Esophagus (tissue), 2 donors: ENCODE results near the gene DHX57. TPM values are rescaled to one million over a fixed set of nuclear protein-coding genes. Genes with fewer than 3 reads are reported as not detected.

Experiments
- H3K27ac ChIP-seq, 2 donors: one replicate each; pipeline ENCODE4 v1.5.1; 2013; ENCODE audit warnings: low read depth in 2 of 2, mild to moderate bottlenecking in 2 of 2, inconsistent platforms in 1 of 2, low read length in 1 of 2, moderate library complexity in 1 of 2
- H3K27me3 ChIP-seq, 2 donors: one replicate each; pipeline ENCODE4 v1.6.1; 2013; ENCODE audit warnings: low read length in 2 of 2, control low read depth in 1 of 2, mild to moderate bottlenecking in 1 of 2; ENCODE audit not compliant: insufficient read depth in 2 of 2, control insufficient read depth in 1 of 2
- H3K36me3 ChIP-seq, 2 donors: one replicate each; pipeline ENCODE4 v1.6.1; 2013; ENCODE audit warnings: low read length in 1 of 2; ENCODE audit not compliant: control insufficient read depth in 2 of 2, insufficient read depth in 2 of 2
- H3K4me1 ChIP-seq, 2 donors: one replicate each; pipeline ENCODE4 v1.6.1; 2013; ENCODE audit warnings: low read length in 1 of 2; ENCODE audit not compliant: control insufficient read depth in 2 of 2, insufficient read depth in 2 of 2
- H3K4me3 ChIP-seq, 2 donors: one replicate each; pipeline ENCODE4 v1.5.1; 2013; ENCODE audit warnings: low read length in 2 of 2, mild to moderate bottlenecking in 2 of 2, low read depth in 1 of 2, moderate library complexity in 1 of 2
- H3K9me3 ChIP-seq, 2 donors: one replicate each; pipeline ENCODE4 v1.6.1; 2013; ENCODE audit warnings: mild to moderate bottlenecking in 2 of 2, low read depth in 1 of 2, low read length in 1 of 2, moderate library complexity in 1 of 2; ENCODE audit not compliant: control insufficient read depth in 2 of 2, insufficient read depth in 1 of 2
- WGBS, 2 donors: extraction: QIAGEN DNeasy Blood & Tissue Kit; methylation state at CpG; one replicate each; pipeline ENCODE4 v1.1.7; 2013; 5-methylcytosine and 5-hydroxymethylcytosine counted together
- polyA plus RNA-seq, 2 donors: library from polyadenylated mRNA; stranded (reverse); fragments of 200-250 nt; gene quantifications; one replicate each; pipeline ENCODE4 v1.2.3, GENCODE V29; 2013
- donor health status: healthy with polysubstance abuse.
- donor health status: Bipolar disorder and iron deficiency.

DHX57 gene
- polyA plus RNA-seq, 2 donors, result 5.1 to 6.0 TPM

- peak overlapping the region; percentile 64 to 78 for H3K27ac ChIP-seq
- H3K9me3 ChIP-seq, result no peaks in the 10 kb centered on the region
- no peaks in the 10 kb centered on the region for H3K27me3 ChIP-seq
- 1 to 2% methylated on average over 10 of the region's 10 CpGs for whole genome bisulfite sequencing, 2 donors
- H3K4me1 ChIP-seq, result no peaks in the 10 kb centered on the region
- H3K4me3 ChIP-seq, result peak overlapping the region; percentile 92 to 93
- no peaks in the 10 kb centered on the region for H3K36me3 ChIP-seq
These were observed 533 bp downstream of the DHX57 start for GRCh38 chr2:38875227-38875575.

GRCh38 chr2:38873763-38874162 lies 2.0 kb downstream of the DHX57 start:
- H3K4me3 ChIP-seq, result no peak overlapping the region
- H3K4me1 ChIP-seq, result no peaks in the 10 kb centered on the region
- 75 to 78% methylated on average over 5 of the region's 5 CpGs for WGBS, 2 donors

GRCh38 chr2:38871432-38871831 lies 4.3 kb downstream of the DHX57 start:
- Histone ChIP-seq H3K4me3 (no peak overlapping the region), H3K9me3 (no peaks in the 10 kb centered on the region), H3K27ac (no peak overlapping the region), H3K4me1 (no peaks in the 10 kb centered on the region), H3K27me3 (no peaks in the 10 kb centered on the region), H3K36me3 (no peaks in the 10 kb centered on the region)
- 98 to 100% methylated on average over 3 of the region's 3 CpGs for WGBS, 2 donors

More at GRCh38 chr2:38873763-38874162, 2.0 kb downstream of the DHX57 start:
- no peaks in the 10 kb centered on the region for H3K27me3 ChIP-seq
- H3K36me3 ChIP-seq, result no peaks in the 10 kb centered on the region
- no peaks in the 10 kb centered on the region for H3K9me3 ChIP-seq
- H3K27ac ChIP-seq, result no peak overlapping the region

GRCh38 chr2:38866773-38867443 lies 8.8 kb downstream of the DHX57 start:
- Histone ChIP-seq H3K9me3 (no peaks in the 10 kb centered on the region), H3K27me3 (no peaks in the 10 kb centered on the region), H3K36me3 (no peaks in the 10 kb centered on the region), H3K4me3 (no peak overlapping the region), H3K4me1 (no peaks in the 10 kb centered on the region), H3K27ac (no peak overlapping the region)
- 81 to 86% methylated on average over 3 of the region's 3 CpGs for WGBS, 2 donors

GRCh38 chr2:38863061-38863695 lies 12.6 kb downstream of the DHX57 start:
- Histone ChIP-seq H3K36me3 (peaks cover 0 to 3% of the 10 kb centered on the region in 2 donors), H3K4me3 (no peak overlapping the region), H3K27me3 (no peaks in the 10 kb centered on the region), H3K9me3 (no peaks in the 10 kb centered on the region), H3K4me1 (no peaks in the 10 kb centered on the region), H3K27ac (no peak overlapping the region)
- WGBS, 2 donors, result 69 to 80% methylated on average over 2 of the region's 2 CpGs

- H3K9me3 ChIP-seq, result no peaks in the 10 kb centered on the region
- H3K27me3 ChIP-seq, result no peaks in the 10 kb centered on the region
- H3K4me1 ChIP-seq, result no peaks in the 10 kb centered on the region
- H3K4me3 ChIP-seq, result no peak overlapping the region
- peaks cover 0 to 3% of the 10 kb centered on the region in 2 donors for H3K36me3 ChIP-seq
- no peak overlapping the region for H3K27ac ChIP-seq
These were observed 13.3 kb downstream of the DHX57 start for GRCh38 chr2:38862476-38862875.

GRCh38 chr2:38856165-38856564 lies 19.6 kb downstream of the DHX57 start:
- peak overlapping the region in 1 of 2 donors; percentile 57 for H3K27ac ChIP-seq
- peaks cover 0 to 7% of the 10 kb centered on the region in 2 donors for H3K36me3 ChIP-seq
- H3K4me1 ChIP-seq, result no peaks in the 10 kb centered on the region

GRCh38 chr2:38850045-38850444 lies 25.7 kb downstream of the DHX57 start:
- no peaks in the 10 kb centered on the region for H3K27me3 ChIP-seq
- H3K4me1 ChIP-seq, result no peaks in the 10 kb centered on the region
- no peak overlapping the region for H3K27ac ChIP-seq
- peaks cover 0 to 3% of the 10 kb centered on the region in 2 donors for H3K36me3 ChIP-seq
- no peaks in the 10 kb centered on the region for H3K9me3 ChIP-seq
- 73 to 88% methylated on average over 3 of the region's 3 CpGs for WGBS, 2 donors
- H3K4me3 ChIP-seq, result no peak overlapping the region

More at GRCh38 chr2:38856165-38856564, 19.6 kb downstream of the DHX57 start:
- H3K27me3 ChIP-seq, result no peaks in the 10 kb centered on the region
- WGBS, 2 donors, result 86 to 100% methylated on average over 1 of the region's 1 CpG
- H3K9me3 ChIP-seq, result no peaks in the 10 kb centered on the region
- H3K4me3 ChIP-seq, result no peak overlapping the region

GRCh38 chr2:38836791-38837190 lies 38.9 kb downstream of the DHX57 start:
- peaks cover 0 to 3% of the 10 kb centered on the region in 2 donors for H3K36me3 ChIP-seq
- 92 to 93% methylated on average over 2 of the region's 2 CpGs for whole genome bisulfite sequencing, 2 donors
- H3K27me3 ChIP-seq, result no peaks in the 10 kb centered on the region
- no peak overlapping the region for H3K27ac ChIP-seq
- no peak overlapping the region for H3K4me3 ChIP-seq
- H3K4me1 ChIP-seq, result no peaks in the 10 kb centered on the region
- H3K9me3 ChIP-seq, result no peaks in the 10 kb centered on the region

GRCh38 chr2:38835990-38836389 lies 39.7 kb downstream of the DHX57 start:
- Histone ChIP-seq H3K4me1 (no peaks in the 10 kb centered on the region), H3K36me3 (peaks cover 0 to 3% of the 10 kb centered on the region in 2 donors)

More at GRCh38 chr2:38835990-38836389, 39.7 kb downstream of the DHX57 start:
- Histone ChIP-seq H3K4me3 (no peak overlapping the region), H3K27me3 (no peaks in the 10 kb centered on the region), H3K9me3 (no peaks in the 10 kb centered on the region), H3K27ac (no peak overlapping the region)
- 88 to 95% methylated on average over 3 of the region's 3 CpGs for WGBS, 2 donors
